Measurements from ENCODE around the gene CADM1.
A peak's percentile ranks its signal among the peaks of the same experiment; 100 is the strongest.

The CADM1 gene

GRCh38 chr11:115314330-115314920 is 189.8 kb downstream of the CADM1 start:
- no peak for FAIRE-seq

- no peak for FAIRE-seq
Measured at GRCh38 chr11:115313224-115313838, 190.9 kb downstream of the CADM1 start.

GRCh38 chr11:115311949-115312348 is 192.3 kb downstream of the CADM1 start:
- FAIRE-seq, result no peak

- no peak for FAIRE-seq
Measured at GRCh38 chr11:115306689-115307088, 197.5 kb downstream of the CADM1 start.

- no peak for FAIRE-seq
Measured at GRCh38 chr11:115304774-115305472, 199.3 kb downstream of the CADM1 start.

- FAIRE-seq, result peak; percentile 30
Measured at GRCh38 chr11:115303929-115304531, 200.2 kb downstream of the CADM1 start.

GRCh38 chr11:115302946-115303703 is 201.1 kb downstream of the CADM1 start:
- no peak for FAIRE-seq

- FAIRE-seq, result no peak
Measured at GRCh38 chr11:115300660-115301428, 203.4 kb downstream of the CADM1 start.

- FAIRE-seq, result no peak
Measured at GRCh38 chr11:115298300-115299012, 205.8 kb downstream of the CADM1 start.

- no peak for FAIRE-seq
Measured at GRCh38 chr11:115297330-115297729, 206.9 kb downstream of the CADM1 start.

- no peak for FAIRE-seq
Measured at GRCh38 chr11:115291325-115291724, 212.9 kb downstream of the CADM1 start.

GRCh38 chr11:115290893-115291292 is 213.3 kb downstream of the CADM1 start:
- no peak for FAIRE-seq

GRCh38 chr11:115290479-115290878 is 213.7 kb downstream of the CADM1 start:
- peak; percentile 5 for FAIRE-seq

- no peak for FAIRE-seq
Measured at GRCh38 chr11:115287266-115287665, 216.9 kb downstream of the CADM1 start.

- no peak for FAIRE-seq
Measured at GRCh38 chr11:115286614-115287013, 217.6 kb downstream of the CADM1 start.

- peak; percentile 90 for FAIRE-seq
Measured at GRCh38 chr11:115284773-115285172, 219.4 kb downstream of the CADM1 start.

- no peak for FAIRE-seq
Measured at GRCh38 chr11:115282923-115283322, 221.3 kb downstream of the CADM1 start.

GRCh38 chr11:115280775-115281174 is 223.4 kb downstream of the CADM1 start:
- no peak for FAIRE-seq

- no peak for FAIRE-seq
Measured at GRCh38 chr11:115279813-115280761, 224.1 kb downstream of the CADM1 start.

GRCh38 chr11:115276799-115277198 is 227.4 kb downstream of the CADM1 start:
- no peak for FAIRE-seq

All from islet of Langerhans (tissue), 1 donor.